ENCODE data around the gene TNFRSF21. TPM values are rescaled to one million over a fixed set of nuclear protein-coding genes. Genes with fewer than 3 reads are reported as not detected.
A peak's percentile ranks its signal among the peaks of the same experiment; 100 is the strongest.
"Not testable (repeated sequence)": the region's sequence is repeated elsewhere in the genome, so short reads cannot be mapped to it uniquely, and the experiment has no call there.

TNFRSF21 gene, protein sequence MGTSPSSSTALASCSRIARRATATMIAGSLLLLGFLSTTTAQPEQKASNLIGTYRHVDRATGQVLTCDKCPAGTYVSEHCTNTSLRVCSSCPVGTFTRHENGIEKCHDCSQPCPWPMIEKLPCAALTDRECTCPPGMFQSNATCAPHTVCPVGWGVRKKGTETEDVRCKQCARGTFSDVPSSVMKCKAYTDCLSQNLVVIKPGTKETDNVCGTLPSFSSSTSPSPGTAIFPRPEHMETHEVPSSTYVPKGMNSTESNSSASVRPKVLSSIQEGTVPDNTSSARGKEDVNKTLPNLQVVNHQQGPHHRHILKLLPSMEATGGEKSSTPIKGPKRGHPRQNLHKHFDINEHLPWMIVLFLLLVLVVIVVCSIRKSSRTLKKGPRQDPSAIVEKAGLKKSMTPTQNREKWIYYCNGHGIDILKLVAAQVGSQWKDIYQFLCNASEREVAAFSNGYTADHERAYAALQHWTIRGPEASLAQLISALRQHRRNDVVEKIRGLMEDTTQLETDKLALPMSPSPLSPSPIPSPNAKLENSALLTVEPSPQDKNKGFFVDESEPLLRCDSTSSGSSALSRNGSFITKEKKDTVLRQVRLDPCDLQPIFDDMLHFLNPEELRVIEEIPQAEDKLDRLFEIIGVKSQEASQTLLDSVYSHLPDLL
- 55.7 TPM for total RNA-seq
- long read RNA-seq, transcript TNFRSF21-201 (6 exons, 3,595 nt), result major isoform, 29 of 68 reads
- long read RNA-seq, partial matches to known transcripts, result 36 of 68 reads
- long read RNA-seq, other reads (novel, unspliced or antisense), result 3 of 68 reads

DNA sequence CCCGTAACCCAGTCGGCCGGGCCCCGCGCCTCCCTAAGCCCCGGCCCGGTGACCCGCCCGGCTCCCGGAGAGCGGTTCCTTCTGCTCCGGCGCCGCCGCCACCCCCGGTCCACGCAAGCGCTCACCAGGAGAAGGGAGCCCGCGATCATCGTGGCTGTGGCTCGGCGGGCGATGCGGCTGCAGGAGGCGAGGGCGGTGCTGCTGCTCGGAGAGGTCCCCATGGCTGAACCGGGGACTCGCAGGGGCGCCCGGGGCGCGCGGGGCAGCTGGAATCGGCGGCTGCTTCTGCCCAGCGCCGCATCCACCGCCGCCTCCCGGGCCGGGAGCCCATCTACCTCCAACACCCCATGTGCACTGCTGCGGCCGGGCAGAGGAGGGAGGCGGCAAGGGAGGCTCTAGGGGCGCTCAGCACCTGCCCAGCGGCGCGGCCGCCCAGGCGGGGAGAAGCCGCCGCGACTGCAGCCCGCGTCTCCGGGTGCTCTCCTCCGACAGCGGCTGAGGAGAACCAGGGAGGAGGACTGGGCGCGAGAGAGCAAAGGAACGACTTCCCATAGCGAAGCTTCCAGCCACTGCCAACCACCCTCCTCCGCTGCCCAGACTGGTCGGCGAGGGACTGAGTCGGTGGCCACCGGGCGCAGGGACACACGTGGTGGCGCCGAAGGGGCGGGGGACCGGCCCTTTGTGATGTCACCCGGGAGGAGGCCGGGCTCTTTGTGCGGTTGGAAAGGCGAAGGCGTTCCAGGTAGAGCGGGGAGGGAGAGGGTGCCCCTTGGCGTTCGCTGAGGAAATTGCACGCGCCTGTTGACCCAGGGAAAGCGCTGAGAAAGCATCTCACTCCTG lies at the start of gene TNFRSF21:
Gene TNFRSF21 (minus strand): TSS at position 615 of the 840 bp plus-strand sequence. CDS start 394 bp downstream, at position 221.
- peak; percentile 94 for DNase-seq (ENCODE audit: low spot score)

DNA sequence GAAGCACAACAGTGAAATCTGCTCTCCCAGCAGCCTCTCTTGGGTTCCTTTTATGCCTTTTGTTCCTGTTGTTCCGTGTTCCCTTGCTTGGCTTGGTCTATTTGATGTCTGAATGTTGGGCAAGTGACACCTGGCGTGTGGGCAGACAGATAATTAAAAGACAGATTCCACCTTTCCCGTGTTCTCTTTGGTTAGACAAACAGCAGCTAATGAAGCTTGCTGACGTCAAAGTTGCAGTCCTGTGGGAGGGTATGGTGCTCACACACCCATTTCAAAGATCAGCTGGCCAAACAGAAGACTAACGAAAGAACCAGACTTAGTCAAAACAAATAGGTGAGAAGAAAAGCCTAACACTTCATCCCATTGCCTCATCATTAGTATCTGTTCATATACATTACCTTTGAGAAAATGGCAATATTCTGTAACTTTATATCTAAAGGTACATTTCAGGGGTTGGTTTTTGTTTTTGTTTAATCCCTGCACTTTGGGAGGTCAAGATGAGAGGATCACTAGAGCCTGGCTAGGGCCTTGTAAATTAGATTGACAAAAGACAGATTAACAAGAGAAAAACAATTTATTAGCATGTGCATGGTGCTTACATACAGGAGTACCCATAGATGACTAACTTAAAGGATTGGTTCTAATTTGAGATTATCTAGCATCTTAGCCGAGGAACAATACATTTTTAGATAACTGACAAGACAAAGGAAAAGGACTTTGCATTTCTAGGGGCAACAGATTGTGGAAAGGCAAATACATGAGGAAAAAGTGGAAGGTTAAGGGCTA lies 48.9 kb upstream of the TNFRSF21 start:
- no peak for DNase-seq (ENCODE audit: low spot score)

DNA sequence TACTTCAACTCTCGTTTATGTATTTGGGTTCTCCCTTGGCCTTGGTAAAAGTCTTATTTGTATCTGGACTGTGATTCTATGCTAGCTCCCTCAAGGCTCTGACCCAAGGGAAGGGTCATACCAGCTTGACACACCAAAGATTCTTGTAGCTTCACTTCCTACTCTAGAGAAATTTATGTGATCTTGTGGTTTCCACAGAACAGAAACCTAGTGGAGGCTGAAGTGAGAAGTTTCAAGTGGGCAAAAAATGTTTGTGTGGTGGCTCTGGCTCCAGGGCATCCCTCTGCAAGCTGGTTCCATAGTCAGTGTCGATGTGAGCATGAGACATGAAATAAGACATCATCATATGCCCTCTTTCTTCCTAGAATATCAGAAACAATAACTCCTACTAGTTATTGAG lies 48.1 kb upstream of the TNFRSF21 start:
- DNase-seq (ENCODE audit: low spot score), result no peak

DNA sequence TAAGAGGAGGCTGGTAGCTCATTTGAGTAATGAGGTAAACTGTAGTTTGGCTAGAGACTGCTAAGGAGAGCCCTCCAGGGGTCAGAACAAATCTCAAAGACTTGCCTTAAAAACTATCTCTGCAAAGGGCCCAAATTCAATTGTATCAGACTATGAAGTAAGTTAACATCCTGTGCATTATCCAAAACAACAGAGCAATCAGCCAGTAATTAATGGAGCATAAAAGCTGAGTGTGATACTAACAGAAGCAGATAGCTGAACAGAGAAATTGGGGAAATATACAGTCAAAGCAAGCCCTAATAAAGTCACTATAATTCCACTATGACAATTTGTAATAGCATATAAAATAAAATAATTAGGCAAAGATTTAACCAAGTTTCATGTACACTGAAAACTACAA lies 45.8 kb upstream of the TNFRSF21 start:
- DNase-seq (ENCODE audit: low spot score), result no peak

DNA sequence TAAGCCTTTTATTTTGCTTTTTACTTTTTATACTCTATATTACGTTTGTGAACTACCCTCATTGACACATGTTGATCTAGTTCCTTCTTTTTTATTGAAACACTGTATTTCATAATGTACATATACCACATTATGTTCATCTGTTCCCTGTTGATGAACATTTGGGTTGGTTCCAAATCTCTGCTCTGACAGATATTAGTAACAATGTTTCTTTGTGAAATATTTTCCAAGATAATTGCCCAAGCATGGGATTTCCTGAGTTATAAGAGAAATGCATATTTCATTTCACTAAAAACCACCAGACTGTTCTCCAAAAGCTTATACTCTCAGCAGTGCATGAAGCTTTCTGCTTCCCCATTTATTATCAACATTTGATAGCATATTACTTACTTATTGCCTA lies 44.2 kb upstream of the TNFRSF21 start:
- DNase-seq (ENCODE audit: low spot score), result no peak

DNA sequence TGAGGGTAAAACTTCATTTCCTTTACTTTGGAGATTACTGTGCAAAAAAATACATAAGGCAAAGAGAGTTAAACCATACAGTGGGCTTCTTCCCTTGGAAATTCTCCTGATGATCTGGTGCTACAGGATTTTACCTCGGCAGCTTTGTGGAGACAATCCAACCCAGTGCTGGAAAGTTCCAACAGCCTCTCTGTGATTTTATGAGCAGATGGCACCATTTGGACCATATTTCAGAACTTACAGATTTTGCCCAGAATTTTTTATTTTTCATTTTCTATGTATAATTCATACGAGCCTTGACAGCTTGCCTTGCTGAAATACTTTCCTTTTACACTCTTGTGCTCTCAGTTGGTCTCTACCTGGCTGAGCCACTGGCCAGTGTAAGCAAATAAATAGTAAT lies 43.3 kb upstream of the TNFRSF21 start:
- DNase-seq (ENCODE audit: low spot score), result no peak

DNA sequence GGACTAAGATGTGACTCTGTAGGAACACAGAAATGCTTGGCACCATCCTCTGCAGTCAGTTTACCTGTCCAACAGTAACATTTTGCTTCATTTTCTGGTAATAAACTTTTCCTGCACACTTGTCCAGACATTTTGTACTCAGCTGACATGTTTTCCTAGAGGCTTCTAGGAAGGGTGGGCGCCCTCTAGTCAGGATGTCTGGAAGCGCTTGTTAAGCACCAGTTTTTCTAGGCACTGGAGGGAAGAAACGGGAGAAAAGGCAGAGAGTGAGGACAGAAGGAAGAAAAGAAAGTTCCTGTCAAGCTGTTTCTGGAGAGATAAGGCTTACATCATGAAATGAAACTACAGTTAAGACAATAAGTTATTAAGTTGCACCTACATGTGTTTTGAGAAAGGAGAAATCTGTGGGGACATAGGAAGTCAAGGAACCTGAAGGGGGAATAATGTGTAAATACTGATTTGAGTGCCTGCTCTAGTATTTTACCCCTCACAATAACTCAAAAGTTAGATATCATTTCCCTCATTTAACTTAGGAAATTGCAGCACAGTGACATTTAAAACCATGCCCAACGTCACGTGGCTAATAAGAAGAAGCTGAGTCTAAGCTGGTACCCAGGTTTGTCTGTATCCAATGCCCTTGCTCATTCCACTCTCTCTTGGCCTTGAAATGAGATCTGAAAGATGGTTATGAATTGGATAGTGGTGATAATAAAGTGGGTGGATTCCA lies 42.7 kb upstream of the TNFRSF21 start:
- DNase-seq (ENCODE audit: low spot score), result no peak

DNA sequence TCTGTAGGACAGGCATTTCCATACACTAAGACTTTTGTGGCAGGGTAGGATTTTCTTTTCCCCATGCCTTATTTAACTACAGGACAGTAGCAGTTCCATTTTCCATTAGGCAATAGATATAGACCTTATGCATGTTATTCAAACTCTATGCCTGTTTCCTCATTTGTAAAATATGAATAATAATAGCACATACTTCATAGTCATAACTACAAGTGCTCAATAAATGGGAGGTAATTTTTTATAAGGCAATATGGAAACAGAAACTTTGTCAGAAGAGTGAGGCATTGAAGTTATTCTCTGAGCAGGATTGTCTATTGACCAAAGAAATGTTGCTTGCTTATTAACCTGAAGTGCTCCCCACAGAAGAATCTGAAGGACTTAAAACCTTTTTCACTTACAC lies 41.9 kb upstream of the TNFRSF21 start:
- DNase-seq (ENCODE audit: low spot score), result no peak

DNA sequence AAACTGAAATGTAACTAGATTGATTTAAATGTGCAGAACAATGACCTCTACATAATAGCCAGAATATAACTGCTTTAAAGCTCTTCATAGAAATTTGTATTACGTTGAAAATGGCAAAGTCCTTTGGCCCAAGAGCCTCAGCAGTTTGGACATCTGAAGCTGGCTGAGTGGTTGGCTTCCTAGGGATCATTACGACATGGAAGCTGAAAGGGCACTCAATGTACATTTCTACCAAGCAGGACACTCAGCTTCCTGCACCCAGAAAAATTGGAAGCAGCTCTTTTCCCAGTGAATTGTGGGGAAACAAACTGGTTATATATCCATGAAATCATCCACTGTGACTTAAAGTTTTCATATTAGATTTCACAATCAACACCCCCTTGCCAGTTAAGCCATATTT lies 40.2 kb upstream of the TNFRSF21 start:
- no peak for DNase-seq (ENCODE audit: low spot score)

DNA sequence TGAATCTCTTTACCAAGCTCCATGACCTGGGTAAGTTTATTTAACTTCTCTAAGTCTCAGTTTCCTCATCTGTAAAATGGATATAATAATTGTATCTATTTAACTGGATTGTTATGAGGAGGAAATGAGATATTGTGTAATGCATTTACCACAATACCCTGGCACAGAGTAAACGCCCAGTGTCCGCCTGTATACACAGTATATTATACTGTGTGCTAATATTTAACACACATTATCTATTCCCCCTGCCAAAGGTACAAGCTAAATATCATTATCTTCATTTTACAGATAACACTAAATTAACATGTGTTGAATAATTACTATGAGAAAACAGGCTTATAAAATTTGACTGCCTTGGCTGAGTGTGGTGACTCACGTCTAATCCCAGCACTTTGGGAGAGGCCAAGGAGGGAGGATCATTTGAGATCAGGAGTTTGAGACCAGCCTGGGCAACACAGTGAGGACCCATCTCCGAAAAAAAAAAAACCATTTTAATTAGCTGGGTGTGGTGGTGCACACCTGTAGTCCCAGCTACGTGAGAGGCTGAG lies 38.7 kb upstream of the TNFRSF21 start:
- DNase-seq (ENCODE audit: low spot score), result no peak

DNA sequence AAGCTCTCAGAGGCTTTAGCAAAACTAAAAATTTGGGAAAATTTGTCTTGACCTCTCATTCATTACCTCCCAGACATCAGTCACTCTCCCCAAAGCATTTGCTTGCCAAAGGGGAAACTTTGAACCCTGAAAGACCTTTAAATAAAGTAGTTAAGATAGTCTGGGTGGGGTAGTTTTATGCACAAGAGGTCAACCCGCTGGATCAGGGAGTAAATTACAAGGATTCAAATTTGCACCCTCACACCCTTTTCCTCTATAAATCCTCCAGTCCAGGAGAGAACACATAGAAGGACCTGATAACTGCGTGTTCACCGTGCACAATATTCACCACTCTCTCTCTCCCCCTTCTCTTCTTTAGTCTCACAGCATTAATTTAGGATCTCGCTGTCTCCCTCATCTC lies 36.1 kb upstream of the TNFRSF21 start:
- no peak for DNase-seq (ENCODE audit: low spot score)

DNA sequence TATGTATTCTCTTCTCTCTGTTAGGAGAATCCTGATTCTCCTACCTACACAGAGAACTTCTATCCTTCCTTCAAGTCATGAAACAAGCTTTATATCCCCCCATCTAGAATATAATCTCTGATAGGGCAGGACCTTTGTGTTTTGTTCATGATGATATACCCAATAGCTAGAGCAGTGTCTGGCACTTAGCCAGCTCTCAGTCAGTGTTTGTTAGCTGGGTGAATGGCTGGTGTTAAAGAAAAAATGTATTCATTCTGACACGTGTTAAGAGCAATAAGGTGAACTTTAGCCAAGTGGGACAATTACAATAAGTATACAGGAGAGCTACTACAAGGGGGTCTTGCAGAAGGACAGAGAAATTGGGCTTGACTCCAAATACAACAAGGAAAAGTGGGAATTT lies 34.3 kb upstream of the TNFRSF21 start:
- no peak for DNase-seq (ENCODE audit: low spot score)

DNA sequence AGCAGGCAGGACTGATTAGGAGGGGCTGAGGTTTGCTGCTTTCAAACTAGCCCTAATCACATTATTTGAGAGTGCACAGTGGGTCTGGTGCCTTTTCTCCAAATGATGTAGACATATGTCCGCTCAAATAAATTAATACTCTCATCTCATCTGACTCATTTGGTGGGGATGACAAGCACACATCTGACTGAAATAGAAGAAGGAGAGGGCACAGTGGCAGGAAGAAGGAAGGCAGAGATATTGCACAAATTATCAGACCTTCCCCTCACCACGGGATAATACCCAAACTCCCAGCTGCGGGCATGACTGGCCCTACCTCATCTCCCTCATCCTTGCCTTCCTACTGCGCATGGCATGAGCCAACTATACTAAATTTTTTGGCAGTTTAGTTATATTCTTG lies 33.9 kb upstream of the TNFRSF21 start:
- DNase-seq (ENCODE audit: low spot score), result no peak

DNA sequence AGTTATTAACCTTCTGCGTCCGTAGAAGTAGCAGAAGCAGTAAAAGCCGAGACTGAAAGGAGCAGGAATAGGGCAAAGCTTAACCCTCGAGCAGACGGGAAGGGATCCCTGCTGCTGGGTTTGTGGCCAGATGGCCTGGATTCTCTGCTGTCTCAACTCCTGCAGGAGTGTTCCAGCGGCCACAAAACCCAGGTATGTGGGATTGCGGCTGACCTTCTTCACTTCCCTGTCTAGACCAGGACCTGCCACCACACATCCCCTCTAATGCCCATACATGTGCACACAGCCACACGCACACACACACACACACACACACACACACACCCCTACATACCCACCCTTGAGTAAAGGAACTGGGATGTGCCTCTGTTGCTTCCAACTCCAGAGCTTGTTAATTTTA lies 33.1 kb upstream of the TNFRSF21 start:
- DNase-seq (ENCODE audit: low spot score), result no peak

DNA sequence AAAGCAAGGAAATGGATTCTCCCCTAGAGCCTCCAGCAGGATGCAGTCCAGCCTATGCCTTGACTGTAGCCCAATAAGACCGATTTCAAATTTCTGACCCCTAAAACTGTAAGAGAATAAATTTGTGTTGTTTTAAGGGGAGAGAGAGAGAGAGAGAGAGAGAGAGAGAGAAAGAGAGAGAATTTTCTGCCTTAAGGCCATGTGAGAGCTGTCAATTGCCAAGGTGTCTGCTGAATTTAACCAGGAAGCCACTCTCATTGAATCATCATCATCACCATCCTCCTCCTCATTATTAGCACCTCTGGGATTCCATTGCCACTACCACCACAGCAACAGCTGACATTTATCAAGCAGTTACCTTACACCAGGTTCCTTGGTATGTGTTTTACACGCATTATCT lies 27.8 kb upstream of the TNFRSF21 start:
- no peak for DNase-seq (ENCODE audit: low spot score)

DNA sequence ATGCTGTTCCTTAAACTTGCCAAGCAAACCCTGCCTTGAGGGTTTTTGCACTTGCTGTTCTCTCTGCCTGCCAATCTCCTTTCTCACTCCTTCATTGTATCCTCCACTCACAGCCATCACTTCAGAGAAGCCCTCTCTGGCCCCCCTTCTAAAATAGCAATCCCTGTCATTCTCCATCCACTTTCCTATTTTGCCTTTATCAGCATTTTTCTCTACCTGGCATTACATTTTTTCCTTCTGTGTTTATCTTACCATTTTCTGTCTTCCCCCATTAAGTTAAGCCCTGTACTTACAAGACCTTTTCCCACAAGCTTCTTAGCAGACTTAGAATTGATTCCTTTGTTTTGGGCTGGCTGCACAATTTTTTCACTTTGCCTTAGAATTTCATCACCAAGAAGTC lies 26.6 kb upstream of the TNFRSF21 start:
- DNase-seq (ENCODE audit: low spot score), result no peak

DNA sequence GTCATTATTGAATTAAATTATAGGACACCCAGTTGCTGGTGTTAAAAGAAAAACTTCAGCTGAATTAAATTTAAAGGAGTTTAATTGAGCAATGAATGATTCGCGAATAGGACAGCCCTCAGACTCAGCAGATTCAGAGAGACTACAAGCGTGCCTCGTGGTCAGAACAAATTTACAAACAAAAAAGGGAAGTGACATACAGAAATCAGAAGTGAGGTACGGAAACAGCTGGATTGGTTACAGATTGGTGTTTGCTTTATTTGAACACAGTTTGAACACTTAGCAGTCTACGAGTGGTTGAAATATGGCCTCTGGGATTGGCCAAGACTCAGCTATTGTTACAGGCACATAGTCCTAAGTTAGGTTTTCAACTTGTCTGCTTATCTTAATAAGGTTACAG lies 25.8 kb upstream of the TNFRSF21 start:
- no peak for DNase-seq (ENCODE audit: low spot score)

DNA sequence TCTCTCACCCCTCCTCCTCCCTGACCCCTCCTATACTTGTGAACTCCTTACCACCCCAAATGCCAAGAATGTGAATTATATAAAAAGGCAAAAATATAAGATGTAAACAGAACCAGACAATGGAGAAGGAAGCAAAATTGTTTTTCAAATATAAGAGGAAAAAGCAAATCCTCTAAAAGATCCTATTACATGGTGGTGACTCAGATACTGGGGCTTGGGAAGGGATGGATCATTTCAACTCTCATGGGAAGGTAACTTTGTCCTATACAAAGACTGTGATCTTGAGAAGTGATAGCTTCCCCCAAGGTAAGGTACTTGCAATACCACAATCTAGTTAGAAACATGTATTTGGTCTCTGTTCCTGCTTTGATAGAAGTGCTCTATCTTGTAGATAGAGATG lies 24.6 kb upstream of the TNFRSF21 start:
- no peak for DNase-seq (ENCODE audit: low spot score)

DNA sequence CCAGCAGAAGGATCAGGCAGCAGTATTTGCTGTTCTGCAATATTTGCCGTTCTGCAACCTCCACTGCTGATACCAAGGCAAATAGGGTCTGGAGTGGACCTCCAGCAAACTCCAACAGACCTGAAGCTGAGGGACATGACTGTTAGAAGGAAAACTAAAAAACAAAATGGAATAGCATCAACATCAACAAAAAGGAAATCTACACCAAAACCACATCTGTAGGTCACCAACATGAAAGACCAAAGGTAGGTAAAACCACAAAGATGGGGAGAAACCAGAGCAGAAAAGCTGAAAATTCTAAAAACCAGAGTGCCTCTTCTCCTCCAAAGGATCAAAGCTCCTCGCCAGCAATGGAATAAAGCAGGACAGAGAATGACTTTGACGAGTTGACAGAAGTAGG lies 18.9 kb upstream of the TNFRSF21 start:
- DNase-seq (ENCODE audit: low spot score), result not testable (repeated sequence)

DNA sequence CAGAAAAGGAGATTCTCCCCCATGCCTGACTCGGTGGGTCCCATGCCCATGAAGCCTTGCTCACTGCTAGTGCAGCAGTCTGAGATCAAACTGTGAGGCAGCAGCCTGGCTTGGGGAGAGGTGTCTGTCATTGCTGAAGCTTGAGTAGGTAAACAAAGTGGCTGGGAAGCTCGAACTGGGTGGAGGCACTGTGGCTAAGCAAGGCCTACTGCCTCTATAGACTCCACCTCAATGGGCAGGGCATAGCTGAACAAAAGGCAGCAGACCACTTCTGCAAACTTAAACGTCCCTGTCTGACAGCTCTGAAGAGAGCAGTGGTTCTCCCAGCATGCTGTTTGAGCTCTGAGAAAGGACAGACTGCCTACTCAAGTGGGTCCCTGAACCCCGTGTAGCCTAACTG lies 18.4 kb upstream of the TNFRSF21 start:
- DNase-seq (ENCODE audit: low spot score), result not testable (repeated sequence)

Measured in mesenteric fat pad (tissue), 1 donor.